ENCODE data around the gene PRSS56. TPM values are rescaled to one million over a fixed set of nuclear protein-coding genes. Genes with fewer than 3 reads are reported as not detected.

Gene PRSS56
- total RNA-seq, 1 donor: not detected

- no peak for TF ChIP-seq CTCF (IDR thresholded peaks at IDR 0.05; ENCODE audit: extremely low read depth, low read depth, low read length)
- H3K4me1 ChIP-seq (ENCODE audit: insufficient read depth, low read length): no peaks in the 10 kb centered on the region
- peaks cover 3% of the 10 kb centered on the region for H4K20me1 ChIP-seq (ENCODE audit: insufficient read depth, low read length)
- no peak overlapping the region for H3K4me2 ChIP-seq (ENCODE audit: insufficient read depth, low read length)
- H3K4me3 ChIP-seq (ENCODE audit: insufficient read depth, low read length): no peak overlapping the region
- DNase-seq (ENCODE audit: insufficient read length, low spot score, missing footprints): no peak
- peaks cover 38% of the 10 kb centered on the region for H3K27me3 ChIP-seq (ENCODE audit: insufficient read depth, low read length)
- no peak overlapping the region for H2AFZ ChIP-seq (ENCODE audit: low read length)
- H3K9me3 ChIP-seq (ENCODE audit: low read depth, low read length): no peaks in the 10 kb centered on the region
- H3K36me3 ChIP-seq (ENCODE audit: insufficient read depth, low read length): no peaks in the 10 kb centered on the region
- H3K27ac ChIP-seq (ENCODE audit: low read depth, low read length): no peak overlapping the region
- H3K79me2 ChIP-seq (ENCODE audit: insufficient read depth, low read length): no peaks in the 10 kb centered on the region
These were observed 3.6 kb upstream of the PRSS56 start for GRCh38 chr2:232516551-232516950.

GRCh38 chr2:232518844-232519243 is 1.3 kb upstream of the PRSS56 start:
- no peak for TF ChIP-seq CTCF (IDR thresholded peaks at IDR 0.05; ENCODE audit: extremely low read depth, low read depth, low read length)
- Histone ChIP-seq H3K79me2 (ENCODE audit: insufficient read depth, low read length) (no peaks in the 10 kb centered on the region), H3K4me2 (ENCODE audit: insufficient read depth, low read length) (no peak overlapping the region), H3K4me1 (ENCODE audit: insufficient read depth, low read length) (no peaks in the 10 kb centered on the region), H3K27me3 (ENCODE audit: insufficient read depth, low read length) (peaks cover 50% of the 10 kb centered on the region), H4K20me1 (ENCODE audit: insufficient read depth, low read length) (peaks cover 4% of the 10 kb centered on the region), H3K9me3 (ENCODE audit: low read depth, low read length) (no peaks in the 10 kb centered on the region), H3K27ac (ENCODE audit: low read depth, low read length) (no peak overlapping the region), H3K4me3 (ENCODE audit: insufficient read depth, low read length) (no peak overlapping the region), H2AFZ (ENCODE audit: low read length) (no peak overlapping the region), H3K36me3 (ENCODE audit: insufficient read depth, low read length) (no peaks in the 10 kb centered on the region)
- no peak for DNase-seq (ENCODE audit: insufficient read length, low spot score, missing footprints)

- DNase-seq (ENCODE audit: insufficient read length, low spot score, missing footprints): no peak
- no peak for TF ChIP-seq CTCF (IDR thresholded peaks at IDR 0.05; ENCODE audit: extremely low read depth, low read depth, low read length)
- H3K27me3 ChIP-seq (ENCODE audit: insufficient read depth, low read length): peaks cover 47% of the 10 kb centered on the region
- H3K36me3 ChIP-seq (ENCODE audit: insufficient read depth, low read length): no peaks in the 10 kb centered on the region
- no peaks in the 10 kb centered on the region for H3K4me1 ChIP-seq (ENCODE audit: insufficient read depth, low read length)
- H2AFZ ChIP-seq (ENCODE audit: low read length): no peak overlapping the region
- H3K79me2 ChIP-seq (ENCODE audit: insufficient read depth, low read length): no peaks in the 10 kb centered on the region
- no peaks in the 10 kb centered on the region for H3K9me3 ChIP-seq (ENCODE audit: low read depth, low read length)
- H4K20me1 ChIP-seq (ENCODE audit: insufficient read depth, low read length): peaks cover 4% of the 10 kb centered on the region
- no peak overlapping the region for H3K4me3 ChIP-seq (ENCODE audit: insufficient read depth, low read length)
- H3K4me2 ChIP-seq (ENCODE audit: insufficient read depth, low read length): no peak overlapping the region
- no peak overlapping the region for H3K27ac ChIP-seq (ENCODE audit: low read depth, low read length)
These were observed 301 bp downstream of the PRSS56 start for GRCh38 chr2:232520489-232520888.

GRCh38 chr2:232521098-232521497 is 910 bp downstream of the PRSS56 start:
- no peak overlapping the region for H2AFZ ChIP-seq (ENCODE audit: low read length)
- no peak for DNase-seq (ENCODE audit: insufficient read length, low spot score, missing footprints)
- no peaks in the 10 kb centered on the region for H3K9me3 ChIP-seq (ENCODE audit: low read depth, low read length)
- H3K79me2 ChIP-seq (ENCODE audit: insufficient read depth, low read length): no peaks in the 10 kb centered on the region
- no peak overlapping the region for H3K4me2 ChIP-seq (ENCODE audit: insufficient read depth, low read length)
- peaks cover 4% of the 10 kb centered on the region for H4K20me1 ChIP-seq (ENCODE audit: insufficient read depth, low read length)
- no peak overlapping the region for H3K4me3 ChIP-seq (ENCODE audit: insufficient read depth, low read length)
- H3K27ac ChIP-seq (ENCODE audit: low read depth, low read length): no peak overlapping the region
- H3K4me1 ChIP-seq (ENCODE audit: insufficient read depth, low read length): no peaks in the 10 kb centered on the region
- TF ChIP-seq CTCF (IDR thresholded peaks at IDR 0.05; ENCODE audit: extremely low read depth, low read depth, low read length): no peak
- peaks cover 47% of the 10 kb centered on the region for H3K27me3 ChIP-seq (ENCODE audit: insufficient read depth, low read length)
- H3K36me3 ChIP-seq (ENCODE audit: insufficient read depth, low read length): no peaks in the 10 kb centered on the region
